Endodermal cell (in vitro differentiated cells): ENCODE measurements around the gene GRIK4. TPM values are rescaled to one million over a fixed set of nuclear protein-coding genes. Genes with fewer than 3 reads are reported as not detected.

Experiments
- DNase-seq: peaks from one replicate; pipeline ENCODE4 v3.0.0-alpha.2; 2017
- H3K27ac ChIP-seq: 2 replicates; pipeline ENCODE4 v1.5.1; 2013; ENCODE audit warnings: mild to moderate bottlenecking, low read depth, low read length, moderate library complexity
- H3K27me3 ChIP-seq: 2 replicates; pipeline ENCODE4 v1.6.1; 2013; ENCODE audit warnings: mild to moderate bottlenecking, low read length, moderate library complexity; ENCODE audit not compliant: insufficient read depth, control insufficient read depth, poor library complexity, severe bottlenecking
- H3K36me3 ChIP-seq: 2 replicates; pipeline ENCODE4 v1.7.0; 2013; ENCODE audit warnings: mild to moderate bottlenecking, low read length, moderate library complexity; ENCODE audit not compliant: control insufficient read depth, insufficient read depth
- H3K4me1 ChIP-seq: one replicate; pipeline ENCODE4 v1.7.0; 2013; ENCODE audit warnings: low read length; ENCODE audit not compliant: control insufficient read depth, insufficient read depth
- H3K4me3 ChIP-seq: 2 replicates; pipeline ENCODE4 v1.5.1; 2013; ENCODE audit warnings: mild to moderate bottlenecking, low read length, moderate library complexity
- H3K9ac ChIP-seq: 2 replicates; pipeline ENCODE4 v1.6.1; 2013; ENCODE audit warnings: mild to moderate bottlenecking, low read length, moderate library complexity; ENCODE audit not compliant: poor library complexity, severe bottlenecking; ENCODE audit errors: extremely low read depth
- H3K9me3 ChIP-seq: 2 replicates; pipeline ENCODE4 v1.6.1; 2013; ENCODE audit warnings: mild to moderate bottlenecking, low read length, moderate library complexity; ENCODE audit not compliant: control insufficient read depth
- H3K27ac Mint-ChIP-seq: 2 replicates; pipeline ENCODE4 v1.8.0; 2020; ENCODE audit warnings: mixed read lengths
- H3K27me3 Mint-ChIP-seq: 2 replicates; pipeline ENCODE4 v1.8.0; 2021; ENCODE audit warnings: mild to moderate bottlenecking, mixed read lengths; ENCODE audit not compliant: insufficient read depth
- H3K36me3 Mint-ChIP-seq: 2 replicates; pipeline ENCODE4 v1.8.0; 2020; ENCODE audit warnings: low read depth, mixed read lengths
- H3K4me1 Mint-ChIP-seq: 2 replicates; pipeline ENCODE4 v1.8.0; 2020; ENCODE audit warnings: mixed read lengths
- H3K4me3 Mint-ChIP-seq: 2 replicates; pipeline ENCODE4 v1.8.0; 2020; ENCODE audit warnings: mild to moderate bottlenecking, moderate library complexity, mixed read lengths
- H3K9me3 Mint-ChIP-seq: 2 replicates; pipeline ENCODE4 v1.8.0; 2020; ENCODE audit warnings: mild to moderate bottlenecking, mixed read lengths
- WGBS, 2 experiments: methylation state at CpG; one replicate each; pipeline versions ENCODE4 v1.1.5 to v1.1.7; 2013; ENCODE audit warnings: missing lambda C conversion rate in 2 of 2, mixed read lengths in 1 of 2; ENCODE audit not compliant: insufficient coverage in 1 of 2, insufficient read length in 1 of 2; 5-methylcytosine and 5-hydroxymethylcytosine counted together
- total RNA-seq, 2 donors: library from RNA; stranded (reverse); fragmentation: NEBNext Ultra II Directional in 1 of 2; extraction: Animal tissue kit (Norgen Biotek cat#: 25700) in 1 of 2; gene quantifications; 2 replicates in 1 of 2; 3 replicates in 1 of 2; pipeline ENCODE4 v1.2.1, GENCODE V29; 2021
- TF ChIP-seq, protein P1 (sequence below): fragments of 200-600 bp; sonication (generic); conservative IDR thresholded peaks from 2 replicates; pipeline ENCODE4 v1.5.0; 2021; ENCODE audit warnings: antibody characterized with exemption, mild to moderate bottlenecking

The GRIK4 gene
- total RNA-seq, 2 donors from 2014 or later, result 1.7 to 3.5 TPM

DNA sequence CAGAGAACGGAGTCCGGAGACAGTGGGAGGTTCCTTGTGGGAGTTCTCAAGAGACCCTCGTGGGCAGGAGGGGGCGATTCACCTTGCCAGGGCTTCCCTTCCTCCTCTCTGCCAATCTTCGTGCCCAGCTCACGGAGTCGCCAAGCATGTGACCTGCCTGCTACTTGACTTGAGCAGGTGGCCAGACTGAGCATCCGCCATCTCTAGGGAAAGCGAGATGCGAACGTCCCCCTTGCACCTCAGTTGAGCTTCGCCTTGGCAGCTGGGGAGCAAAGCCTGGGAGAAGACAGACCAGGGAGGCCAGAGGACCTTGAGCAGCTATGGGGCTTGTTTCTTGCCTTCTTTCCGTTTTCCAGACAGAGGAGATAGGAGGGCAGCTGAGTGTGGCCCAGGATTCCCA, 123.2 kb downstream of the GRIK4 start:
- TF ChIP-seq, protein P1, sequence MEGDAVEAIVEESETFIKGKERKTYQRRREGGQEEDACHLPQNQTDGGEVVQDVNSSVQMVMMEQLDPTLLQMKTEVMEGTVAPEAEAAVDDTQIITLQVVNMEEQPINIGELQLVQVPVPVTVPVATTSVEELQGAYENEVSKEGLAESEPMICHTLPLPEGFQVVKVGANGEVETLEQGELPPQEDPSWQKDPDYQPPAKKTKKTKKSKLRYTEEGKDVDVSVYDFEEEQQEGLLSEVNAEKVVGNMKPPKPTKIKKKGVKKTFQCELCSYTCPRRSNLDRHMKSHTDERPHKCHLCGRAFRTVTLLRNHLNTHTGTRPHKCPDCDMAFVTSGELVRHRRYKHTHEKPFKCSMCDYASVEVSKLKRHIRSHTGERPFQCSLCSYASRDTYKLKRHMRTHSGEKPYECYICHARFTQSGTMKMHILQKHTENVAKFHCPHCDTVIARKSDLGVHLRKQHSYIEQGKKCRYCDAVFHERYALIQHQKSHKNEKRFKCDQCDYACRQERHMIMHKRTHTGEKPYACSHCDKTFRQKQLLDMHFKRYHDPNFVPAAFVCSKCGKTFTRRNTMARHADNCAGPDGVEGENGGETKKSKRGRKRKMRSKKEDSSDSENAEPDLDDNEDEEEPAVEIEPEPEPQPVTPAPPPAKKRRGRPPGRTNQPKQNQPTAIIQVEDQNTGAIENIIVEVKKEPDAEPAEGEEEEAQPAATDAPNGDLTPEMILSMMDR, result no peak
- H3K36me3 ChIP-seq, result no peaks in the 10 kb centered on the region
- 92% methylated on average over 10 to 13 of the region's 13 CpGs for WGBS, 2 experiments
- no peak overlapping the region for H3K4me3 ChIP-seq
- no peak for DNase-seq
- H3K4me3 Mint-ChIP-seq, result no peak overlapping the region
- no peaks in the 10 kb centered on the region for H3K9me3 Mint-ChIP-seq
- H3K27ac ChIP-seq, result no peak overlapping the region
- H3K4me1 Mint-ChIP-seq, result peaks cover 36% of the 10 kb centered on the region
- no peak overlapping the region for H3K9ac ChIP-seq
- H3K36me3 Mint-ChIP-seq, result no peaks in the 10 kb centered on the region
- H3K9me3 ChIP-seq, result no peaks in the 10 kb centered on the region
- H3K27me3 Mint-ChIP-seq, result peaks cover 22% of the 10 kb centered on the region
- H3K4me1 ChIP-seq, result peaks cover 5% of the 10 kb centered on the region
- no peak overlapping the region for H3K27ac Mint-ChIP-seq
- H3K27me3 ChIP-seq, result no peaks in the 10 kb centered on the region

DNA sequence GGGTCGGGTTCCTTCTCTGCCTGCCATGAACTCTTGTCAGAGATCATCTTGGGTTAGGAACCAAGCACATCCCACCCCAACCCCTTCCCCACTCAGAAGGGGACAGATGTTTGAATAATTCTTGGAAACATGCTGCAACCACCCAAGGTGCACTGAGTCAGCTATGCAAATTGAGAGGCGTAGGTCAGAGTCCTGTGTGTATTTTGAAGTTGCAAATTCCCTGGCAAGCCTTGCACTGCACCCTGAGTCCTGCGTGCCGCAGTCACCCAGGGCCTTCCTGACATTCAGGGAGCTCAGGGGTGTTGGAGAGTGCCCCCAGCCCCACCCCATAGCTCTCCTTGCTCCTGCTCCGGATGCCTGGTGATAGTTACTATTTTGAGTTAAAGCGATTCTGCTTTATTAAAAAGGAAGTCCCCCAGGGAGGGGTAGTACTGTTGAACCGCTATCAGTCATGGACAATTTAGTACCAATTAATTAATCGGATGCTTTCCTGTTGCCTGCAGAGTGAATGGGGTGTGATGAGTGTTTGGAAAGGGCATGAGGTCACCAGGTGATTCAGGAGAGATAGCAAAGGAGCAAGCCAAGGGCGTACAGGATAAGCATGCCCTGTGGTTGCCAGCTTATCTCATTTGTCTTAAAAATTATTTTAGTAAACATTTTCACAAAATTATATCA, 123.7 kb downstream of the GRIK4 start:
- no peak overlapping the region for H3K4me3 Mint-ChIP-seq
- H3K4me1 Mint-ChIP-seq, result peaks cover 38% of the 10 kb centered on the region
- no peak for DNase-seq
- TF ChIP-seq, protein P1, result no peak
- H3K36me3 Mint-ChIP-seq, result no peaks in the 10 kb centered on the region
- WGBS, 2 experiments, result 84 to 91% methylated on average over 4 to 9 of the region's 9 CpGs
- H3K4me1 ChIP-seq, result peaks cover 5% of the 10 kb centered on the region
- no peak overlapping the region for H3K27ac Mint-ChIP-seq
- no peaks in the 10 kb centered on the region for H3K36me3 ChIP-seq
- H3K27me3 Mint-ChIP-seq, result peaks cover 24% of the 10 kb centered on the region
- H3K27me3 ChIP-seq, result no peaks in the 10 kb centered on the region
- H3K9me3 ChIP-seq, result no peaks in the 10 kb centered on the region
- no peaks in the 10 kb centered on the region for H3K9me3 Mint-ChIP-seq
- H3K27ac ChIP-seq, result no peak overlapping the region
- no peak overlapping the region for H3K9ac ChIP-seq
- no peak overlapping the region for H3K4me3 ChIP-seq

DNA sequence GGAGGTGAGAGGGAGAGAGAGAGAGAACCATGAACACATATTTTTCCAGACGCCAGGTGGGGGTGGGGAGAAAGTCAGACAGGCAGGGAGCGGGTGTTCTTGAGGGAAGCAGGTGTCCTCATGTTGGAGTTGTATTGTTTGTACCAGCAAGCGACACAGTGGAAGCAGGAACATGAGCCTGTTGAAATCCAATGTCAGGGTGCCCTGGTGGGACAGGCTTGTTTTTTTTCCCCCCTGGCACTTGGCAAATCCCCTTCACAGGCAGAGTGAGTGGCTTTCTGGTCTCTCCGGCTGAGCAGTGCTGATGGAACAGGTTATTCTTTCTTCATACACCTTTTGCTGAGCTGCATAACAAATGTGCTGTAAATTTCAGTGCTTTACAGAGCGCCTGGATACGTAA, 125.6 kb downstream of the GRIK4 start:
- Mint-ChIP-seq H3K36me3 (no peaks in the 10 kb centered on the region), H3K4me3 (no peak overlapping the region), H3K27me3 (peaks cover 21% of the 10 kb centered on the region), H3K27ac (no peak overlapping the region), H3K9me3 (no peaks in the 10 kb centered on the region), H3K4me1 (peaks cover 40% of the 10 kb centered on the region)
- peaks cover 10% of the 10 kb centered on the region for H3K4me1 ChIP-seq
- H3K9ac ChIP-seq, result no peak overlapping the region
- no peaks in the 10 kb centered on the region for H3K36me3 ChIP-seq
- WGBS, 2 experiments, result 84 to 89% methylated on average over 5 to 6 of the region's 6 CpGs
- TF ChIP-seq, protein P1, result no peak
- H3K9me3 ChIP-seq, result no peaks in the 10 kb centered on the region
- no peak overlapping the region for H3K27ac ChIP-seq
- no peak for DNase-seq
- no peaks in the 10 kb centered on the region for H3K27me3 ChIP-seq
- H3K4me3 ChIP-seq, result no peak overlapping the region
